Measurements from ENCODE around the gene WFDC10A.
"Not testable (repeated sequence)": the region's sequence is repeated elsewhere in the genome, so short reads cannot be mapped to it uniquely, and the experiment has no call there.

The WFDC10A gene

DNA sequence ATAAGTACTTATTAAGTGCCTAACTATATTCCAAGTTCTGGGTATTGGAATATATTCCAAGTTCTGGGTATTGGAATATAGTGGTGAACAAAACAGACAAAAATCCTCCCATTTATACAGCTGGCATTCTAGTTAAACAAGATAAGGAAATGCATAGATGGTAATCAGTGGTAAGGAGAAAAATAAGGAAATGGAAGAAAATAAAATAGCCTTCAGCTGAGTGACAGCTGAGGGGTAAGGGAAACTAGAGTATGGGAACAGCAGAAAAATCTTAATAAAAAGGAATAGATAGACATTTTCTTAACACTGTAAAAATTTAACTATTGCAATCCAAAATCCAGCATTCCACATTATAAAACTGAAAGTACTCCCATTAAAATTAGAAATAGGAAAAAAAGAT, 17.2 kb upstream of the WFDC10A start:
- H3K27me3 ChIP-seq (ENCODE audit: control insufficient read depth, insufficient read depth, low read length), result no peaks in the 10 kb centered on the region
- H3K4me3 ChIP-seq (ENCODE audit: low read length), result no peak overlapping the region
- H3K9me3 ChIP-seq (ENCODE audit: control insufficient read depth, low read length), result no peaks in the 10 kb centered on the region
- H3K9ac ChIP-seq (ENCODE audit: low read length), result no peak overlapping the region
- no peaks in the 10 kb centered on the region for H3K4me1 ChIP-seq (ENCODE audit: control insufficient read depth, insufficient read depth, low read length)
- H3K36me3 ChIP-seq (ENCODE audit: control insufficient read depth, insufficient read depth, low read length), result no peaks in the 10 kb centered on the region

DNA sequence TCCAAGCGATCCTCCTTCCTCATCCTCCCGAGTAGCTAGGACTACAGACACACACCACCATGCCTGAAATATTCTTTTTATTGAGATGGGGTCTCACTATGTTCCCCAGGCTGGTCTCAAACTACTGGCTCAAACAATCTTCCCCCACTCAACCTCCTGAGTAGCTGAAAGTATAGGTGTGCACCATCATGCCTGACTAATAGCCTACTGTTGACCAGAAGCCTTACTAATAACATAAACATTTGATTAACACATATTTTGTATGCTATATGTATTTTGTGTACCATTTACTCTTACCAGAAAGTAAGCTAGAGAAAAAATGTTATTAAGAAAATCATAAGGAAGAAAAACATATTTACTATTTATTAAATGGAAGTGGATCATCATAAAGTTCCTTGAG, 11.9 kb upstream of the WFDC10A start:
- Histone ChIP-seq H3K4me3 (ENCODE audit: low read length) (no peak overlapping the region), H3K4me1 (ENCODE audit: control insufficient read depth, insufficient read depth, low read length) (no peaks in the 10 kb centered on the region), H3K27me3 (ENCODE audit: control insufficient read depth, insufficient read depth, low read length) (no peaks in the 10 kb centered on the region), H3K9me3 (ENCODE audit: control insufficient read depth, low read length) (no peaks in the 10 kb centered on the region), H3K9ac (ENCODE audit: low read length) (no peak overlapping the region), H3K36me3 (ENCODE audit: control insufficient read depth, insufficient read depth, low read length) (no peaks in the 10 kb centered on the region)

DNA sequence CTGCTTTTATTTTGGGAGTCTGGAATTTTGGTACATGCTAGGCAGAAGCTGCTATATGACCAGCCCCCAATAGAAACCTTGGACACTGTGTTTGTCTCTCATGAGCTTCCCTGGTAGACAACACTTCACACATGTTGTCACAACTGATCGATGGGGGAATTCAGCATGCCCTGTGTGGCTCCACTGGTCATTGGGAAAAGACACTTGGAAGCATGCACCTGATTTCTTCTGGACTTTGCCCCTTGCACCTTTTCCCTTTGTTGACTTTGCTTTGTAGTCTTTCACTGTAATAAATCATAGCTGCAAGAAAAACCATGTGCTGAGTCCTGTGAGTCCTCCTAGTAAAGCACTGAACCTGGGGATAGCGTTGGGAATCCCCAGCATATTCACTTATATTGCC, 7.9 kb upstream of the WFDC10A start:
- Histone ChIP-seq H3K9me3 (ENCODE audit: control insufficient read depth, low read length) (no peaks in the 10 kb centered on the region), H3K27me3 (ENCODE audit: control insufficient read depth, insufficient read depth, low read length) (no peaks in the 10 kb centered on the region), H3K36me3 (ENCODE audit: control insufficient read depth, insufficient read depth, low read length) (no peaks in the 10 kb centered on the region), H3K4me3 (ENCODE audit: low read length) (no peak overlapping the region), H3K9ac (ENCODE audit: low read length) (no peak overlapping the region), H3K4me1 (ENCODE audit: control insufficient read depth, insufficient read depth, low read length) (no peaks in the 10 kb centered on the region)

GRCh38 chr20:45626540-45626939, 3.0 kb upstream of the WFDC10A start:
- no peaks in the 10 kb centered on the region for H3K4me1 ChIP-seq (ENCODE audit: control insufficient read depth, insufficient read depth, low read length)
- no peaks in the 10 kb centered on the region for H3K36me3 ChIP-seq (ENCODE audit: control insufficient read depth, insufficient read depth, low read length)
- H3K4me3 ChIP-seq (ENCODE audit: low read length), result no peak overlapping the region
- H3K9ac ChIP-seq (ENCODE audit: low read length), result no peak overlapping the region
- H3K27me3 ChIP-seq (ENCODE audit: control insufficient read depth, insufficient read depth, low read length), result no peaks in the 10 kb centered on the region
- no peaks in the 10 kb centered on the region for H3K9me3 ChIP-seq (ENCODE audit: control insufficient read depth, low read length)

DNA sequence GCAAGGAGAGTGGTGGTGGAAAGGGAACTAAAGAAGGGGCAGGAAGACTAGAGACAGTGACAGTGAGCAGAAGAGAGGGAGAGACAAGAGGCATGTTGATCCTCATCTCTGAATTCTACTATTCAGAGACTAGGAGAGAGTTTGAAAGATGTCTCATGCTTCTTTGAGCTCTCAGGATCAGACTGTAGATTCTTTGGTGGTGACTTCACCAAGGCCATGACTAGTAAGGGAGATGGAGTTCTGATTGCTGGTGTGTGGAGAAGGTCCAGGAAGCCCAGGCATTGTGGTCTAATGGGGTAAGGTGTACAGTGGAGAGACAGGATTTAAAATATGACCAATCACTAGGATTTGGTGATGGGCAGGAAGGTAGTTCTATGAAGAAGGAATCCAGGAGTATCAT, 832 bp downstream of the WFDC10A start:
- Histone ChIP-seq H3K27me3 (ENCODE audit: control insufficient read depth, insufficient read depth, low read length) (no peaks in the 10 kb centered on the region), H3K36me3 (ENCODE audit: control insufficient read depth, insufficient read depth, low read length) (no peaks in the 10 kb centered on the region), H3K4me1 (ENCODE audit: control insufficient read depth, insufficient read depth, low read length) (no peaks in the 10 kb centered on the region), H3K9me3 (ENCODE audit: control insufficient read depth, low read length) (no peaks in the 10 kb centered on the region), H3K4me3 (ENCODE audit: low read length) (no peak overlapping the region), H3K9ac (ENCODE audit: low read length) (no peak overlapping the region)

GRCh38 chr20:45631184-45631583, 1.6 kb downstream of the WFDC10A start, which contains the start of gene WFDC9:
Gene WFDC9, minus strand, starts transcription at chr20:45631284. Its CDS starts 21,103 bp downstream, at chr20:45610181.
- Histone ChIP-seq H3K9ac (ENCODE audit: low read length) (no peak within 1 kb of the TSS), H3K9me3 (ENCODE audit: control insufficient read depth, low read length) (no peaks in the 10 kb centered on the region), H3K27me3 (ENCODE audit: control insufficient read depth, insufficient read depth, low read length) (no peaks in the 10 kb centered on the region), H3K4me1 (ENCODE audit: control insufficient read depth, insufficient read depth, low read length) (no peaks in the 10 kb centered on the region), H3K4me3 (ENCODE audit: low read length) (no peak within 1 kb of the TSS), H3K36me3 (ENCODE audit: control insufficient read depth, insufficient read depth, low read length) (no peaks in the 10 kb centered on the region)

- H3K9me3 ChIP-seq (ENCODE audit: control insufficient read depth, low read length), result no peaks in the 10 kb centered on the region
- H3K36me3 ChIP-seq (ENCODE audit: control insufficient read depth, insufficient read depth, low read length), result no peaks in the 10 kb centered on the region
- H3K9ac ChIP-seq (ENCODE audit: low read length), result no peak overlapping the region
- no peaks in the 10 kb centered on the region for H3K4me1 ChIP-seq (ENCODE audit: control insufficient read depth, insufficient read depth, low read length)
- no peak overlapping the region for H3K4me3 ChIP-seq (ENCODE audit: low read length)
- no peaks in the 10 kb centered on the region for H3K27me3 ChIP-seq (ENCODE audit: control insufficient read depth, insufficient read depth, low read length)
Measured at GRCh38 chr20:45636513-45636912, 7.0 kb downstream of the WFDC10A start.

DNA sequence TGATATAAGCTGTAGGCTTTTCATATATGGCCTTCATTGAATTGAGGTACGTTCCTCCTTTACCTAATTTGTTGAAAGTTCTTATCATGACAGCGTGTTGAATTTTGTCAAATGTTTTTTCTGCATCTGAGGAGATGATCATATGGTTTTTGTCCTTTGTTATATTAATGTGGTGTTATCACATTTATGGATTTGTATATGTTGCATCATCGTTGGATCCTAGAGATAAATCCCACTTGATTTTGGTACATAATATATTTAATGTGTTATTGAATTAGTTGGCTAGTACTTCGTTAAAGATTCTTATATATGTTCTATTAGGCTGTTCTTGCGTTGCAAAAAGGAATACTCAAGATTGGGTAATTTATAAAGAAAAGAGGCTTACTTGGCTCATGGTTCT, 10.1 kb downstream of the WFDC10A start:
- Histone ChIP-seq H3K27me3 (ENCODE audit: control insufficient read depth, insufficient read depth, low read length) (no peaks in the 10 kb centered on the region), H3K9me3 (ENCODE audit: control insufficient read depth, low read length) (no peaks in the 10 kb centered on the region), H3K9ac (ENCODE audit: low read length) (no peak overlapping the region), H3K36me3 (ENCODE audit: control insufficient read depth, insufficient read depth, low read length) (no peaks in the 10 kb centered on the region), H3K4me3 (ENCODE audit: low read length) (no peak overlapping the region), H3K4me1 (ENCODE audit: control insufficient read depth, insufficient read depth, low read length) (no peaks in the 10 kb centered on the region)

DNA sequence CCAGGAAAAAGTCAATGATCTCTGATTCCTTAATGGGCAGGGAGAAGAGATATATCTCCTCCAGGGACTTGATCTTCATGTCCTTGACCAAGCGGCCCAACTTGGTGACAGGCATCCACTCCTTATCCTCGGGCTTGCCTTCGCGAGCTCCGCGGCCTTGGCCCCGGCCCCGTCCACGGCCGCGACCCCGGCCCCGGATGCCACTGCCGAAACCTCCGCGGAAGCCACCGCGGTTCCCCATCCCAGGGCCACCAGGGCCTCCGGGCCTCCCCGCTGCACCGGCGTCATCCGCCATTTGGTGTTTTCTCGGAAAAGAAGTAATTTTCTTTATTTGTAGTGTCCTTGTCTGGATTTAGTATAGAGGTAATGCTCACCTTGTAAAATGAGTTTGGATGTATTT, 11.5 kb downstream of the WFDC10A start:
- not testable (repeated sequence) for H3K4me1 ChIP-seq (ENCODE audit: control insufficient read depth, insufficient read depth, low read length); H3K4me3 ChIP-seq (ENCODE audit: low read length); H3K9me3 ChIP-seq (ENCODE audit: control insufficient read depth, low read length); H3K9ac ChIP-seq (ENCODE audit: low read length); H3K36me3 ChIP-seq (ENCODE audit: control insufficient read depth, insufficient read depth, low read length); H3K27me3 ChIP-seq (ENCODE audit: control insufficient read depth, insufficient read depth, low read length)

GRCh38 chr20:45645869-45646268, 16.3 kb downstream of the WFDC10A start:
- not testable (repeated sequence) for H3K27me3 ChIP-seq (ENCODE audit: control insufficient read depth, insufficient read depth, low read length); H3K36me3 ChIP-seq (ENCODE audit: control insufficient read depth, insufficient read depth, low read length); H3K9ac ChIP-seq (ENCODE audit: low read length); H3K4me1 ChIP-seq (ENCODE audit: control insufficient read depth, insufficient read depth, low read length); H3K9me3 ChIP-seq (ENCODE audit: control insufficient read depth, low read length); H3K4me3 ChIP-seq (ENCODE audit: low read length)

- H3K36me3 ChIP-seq (ENCODE audit: control insufficient read depth, insufficient read depth, low read length), result no peaks in the 10 kb centered on the region
- H3K4me3 ChIP-seq (ENCODE audit: low read length), result no peak overlapping the region
- peaks cover 13% of the 10 kb centered on the region for H3K4me1 ChIP-seq (ENCODE audit: control insufficient read depth, insufficient read depth, low read length)
- H3K27me3 ChIP-seq (ENCODE audit: control insufficient read depth, insufficient read depth, low read length), result no peaks in the 10 kb centered on the region
- H3K9me3 ChIP-seq (ENCODE audit: control insufficient read depth, low read length), result no peaks in the 10 kb centered on the region
- H3K9ac ChIP-seq (ENCODE audit: low read length), result no peak overlapping the region
Measured at GRCh38 chr20:45646875-45647274, 17.3 kb downstream of the WFDC10A start.

DNA sequence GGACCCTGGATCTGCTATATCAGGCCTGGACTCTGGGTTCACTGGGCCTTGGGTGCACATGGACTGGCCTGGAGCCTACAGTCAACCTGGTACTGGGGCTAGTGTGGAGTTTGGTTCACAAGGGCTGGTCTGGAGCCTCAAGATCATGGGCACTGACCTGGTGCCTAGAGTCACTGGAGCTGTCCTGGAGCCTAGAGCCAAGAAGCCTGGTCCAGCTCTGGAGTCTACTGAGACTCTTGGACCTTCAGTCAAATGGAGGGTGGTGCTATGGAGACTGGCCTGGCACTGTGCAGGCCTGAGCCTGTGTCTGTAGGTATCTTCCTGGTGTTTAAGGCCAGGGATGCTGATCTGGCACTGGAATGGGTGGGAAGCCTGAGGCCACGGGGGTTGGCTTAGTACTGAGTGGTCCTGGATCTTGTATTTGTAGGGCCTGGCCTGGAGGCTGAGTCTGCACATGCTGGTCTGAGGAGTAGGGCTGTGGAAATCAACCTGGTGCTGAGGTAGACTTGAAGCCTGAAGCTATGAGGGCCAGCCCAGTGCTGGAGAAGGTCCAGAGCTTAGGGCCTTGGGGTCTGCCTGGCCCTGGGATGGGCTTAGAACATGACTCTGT, 18.0 kb downstream of the WFDC10A start:
- no peak overlapping the region for H3K9ac ChIP-seq (ENCODE audit: low read length)
- H3K4me3 ChIP-seq (ENCODE audit: low read length), result no peak overlapping the region
- H3K9me3 ChIP-seq (ENCODE audit: control insufficient read depth, low read length), result no peaks in the 10 kb centered on the region
- H3K4me1 ChIP-seq (ENCODE audit: control insufficient read depth, insufficient read depth, low read length), result peaks cover 15% of the 10 kb centered on the region
- no peaks in the 10 kb centered on the region for H3K36me3 ChIP-seq (ENCODE audit: control insufficient read depth, insufficient read depth, low read length)
- no peaks in the 10 kb centered on the region for H3K27me3 ChIP-seq (ENCODE audit: control insufficient read depth, insufficient read depth, low read length)

DNA sequence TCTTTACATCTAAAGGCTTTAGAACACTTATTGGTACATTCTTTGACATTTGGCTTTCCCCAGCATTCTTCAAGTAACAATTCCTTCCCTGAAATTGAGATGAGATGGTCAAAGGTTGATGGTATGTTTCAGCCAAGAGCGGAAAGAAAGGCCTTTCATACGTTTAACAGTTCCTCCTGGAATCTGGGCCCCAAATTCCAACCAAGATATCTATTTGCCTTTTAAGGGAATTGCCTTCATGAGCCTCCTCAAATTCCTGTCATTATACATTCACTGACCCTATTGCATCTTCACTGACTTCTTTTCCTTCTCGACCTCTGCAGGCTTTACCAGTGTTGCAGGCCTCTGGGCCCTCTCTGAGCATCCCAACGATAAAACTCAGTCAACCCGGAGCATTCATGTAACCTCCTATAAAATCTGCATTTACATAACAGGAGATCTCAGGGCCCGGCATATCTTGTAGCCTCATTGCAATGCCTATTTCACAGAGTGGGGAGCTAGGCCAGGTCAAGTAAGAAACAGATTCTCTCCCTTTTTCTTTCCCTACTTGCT, 19.8 kb downstream of the WFDC10A start:
- Histone ChIP-seq H3K9me3 (ENCODE audit: control insufficient read depth, low read length) (no peaks in the 10 kb centered on the region), H3K9ac (ENCODE audit: low read length) (no peak overlapping the region), H3K36me3 (ENCODE audit: control insufficient read depth, insufficient read depth, low read length) (no peaks in the 10 kb centered on the region), H3K4me1 (ENCODE audit: control insufficient read depth, insufficient read depth, low read length) (peaks cover 15% of the 10 kb centered on the region), H3K27me3 (ENCODE audit: control insufficient read depth, insufficient read depth, low read length) (no peaks in the 10 kb centered on the region), H3K4me3 (ENCODE audit: low read length) (no peak overlapping the region)
